ENCODE results near the gene SHC3. TPM values are rescaled to one million over a fixed set of nuclear protein-coding genes. Genes with fewer than 3 reads are reported as not detected.

The SHC3 gene
- total RNA-seq, 1 experiment from 2014 or later = 4.0 TPM

DNA sequence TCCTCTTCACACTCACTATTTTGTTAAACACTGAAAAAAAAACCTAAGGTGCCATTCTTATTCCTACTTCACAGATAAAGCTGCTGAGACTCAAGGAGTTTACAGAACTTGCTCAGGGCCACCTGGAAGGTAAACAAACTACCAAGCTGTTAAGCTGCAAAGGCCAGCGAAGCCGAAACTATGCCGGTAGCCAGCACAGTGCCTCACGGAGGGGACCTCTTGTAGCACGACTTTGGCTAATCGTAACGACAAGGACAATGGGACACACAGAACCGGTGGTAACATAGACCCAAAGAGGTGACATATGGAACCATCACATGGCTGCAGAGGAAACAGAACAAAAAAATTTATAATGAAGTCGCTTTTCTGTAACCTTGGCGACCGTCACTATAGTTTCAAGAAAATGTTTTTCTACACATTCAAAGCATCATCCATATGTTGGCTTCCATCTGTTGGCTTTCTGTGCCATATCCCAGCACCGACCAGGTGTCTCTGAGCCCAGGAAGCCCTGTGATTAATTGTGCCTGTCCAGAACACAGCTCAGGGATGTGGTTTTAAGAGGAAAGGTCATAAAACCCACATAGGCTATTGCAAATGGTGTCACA lies 127.1 kb downstream of the SHC3 start:
- Mint-ChIP-seq H3K9me3 (ENCODE audit: low read depth, unreplicated experiment) (no peaks in the 10 kb centered on the region), H3K27ac (ENCODE audit: unreplicated experiment) (no peak overlapping the region), H3K36me3 (ENCODE audit: insufficient read depth, unreplicated experiment) (no peaks in the 10 kb centered on the region), H3K4me1 (ENCODE audit: low read depth, unreplicated experiment) (no peaks in the 10 kb centered on the region), H3K4me3 (ENCODE audit: low read depth, unreplicated experiment) (no peak overlapping the region), H3K27me3 (ENCODE audit: unreplicated experiment) (no peaks in the 10 kb centered on the region)
- intact Hi-C loops (cut with micrococcal nuclease; ENCODE audit: unreplicated experiment) = no loop called here
- CTCF ChIA-PET = no interaction called here
- no peak for DNase-seq
- TF ChIP-seq CTCF (IDR thresholded peaks at IDR 0.05; ENCODE audit: unreplicated experiment) = no peak
- BruUV-seq (replicated peaks) = no TSS peak

- no peaks in the 10 kb centered on the region for H3K27me3 Mint-ChIP-seq (ENCODE audit: unreplicated experiment)
- BruUV-seq (replicated peaks) = no TSS peak
- no peak for TF ChIP-seq CTCF (IDR thresholded peaks at IDR 0.05; ENCODE audit: unreplicated experiment)
- no peak overlapping the region for H3K4me3 Mint-ChIP-seq (ENCODE audit: low read depth, unreplicated experiment)
- intact Hi-C loops (cut with micrococcal nuclease; ENCODE audit: unreplicated experiment) = no loop called here
- H3K9me3 Mint-ChIP-seq (ENCODE audit: low read depth, unreplicated experiment) = no peaks in the 10 kb centered on the region
- no peaks in the 10 kb centered on the region for H3K36me3 Mint-ChIP-seq (ENCODE audit: insufficient read depth, unreplicated experiment)
- H3K27ac Mint-ChIP-seq (ENCODE audit: unreplicated experiment) = no peak overlapping the region
- CTCF ChIA-PET = no interaction called here
- no peaks in the 10 kb centered on the region for H3K4me1 Mint-ChIP-seq (ENCODE audit: low read depth, unreplicated experiment)
- DNase-seq = no peak
Measured at GRCh38 chr9:89049646-89050045, 129.0 kb downstream of the SHC3 start.

DNA sequence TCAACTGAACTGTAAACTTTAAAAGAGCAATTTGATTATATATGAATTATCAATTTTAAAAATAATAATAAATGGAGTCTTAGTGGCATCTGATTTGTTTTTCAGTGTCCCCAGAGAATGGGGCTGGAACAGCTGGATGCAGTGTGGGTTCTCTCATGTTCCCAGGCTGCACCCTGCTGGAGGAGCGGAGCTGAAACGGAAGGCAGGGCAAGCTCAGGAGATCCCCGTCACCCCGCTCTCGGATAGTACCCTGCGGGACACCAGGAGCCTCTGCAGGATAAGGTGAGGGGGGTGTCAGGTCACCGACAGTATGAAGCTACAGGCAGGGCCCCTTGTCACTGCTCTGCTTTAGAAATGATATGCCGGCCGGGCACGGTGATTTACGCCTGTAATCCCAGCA lies 130.0 kb downstream of the SHC3 start:
- H3K27me3 Mint-ChIP-seq (ENCODE audit: unreplicated experiment) = no peaks in the 10 kb centered on the region
- BruUV-seq (replicated peaks) = no TSS peak
- no peaks in the 10 kb centered on the region for H3K9me3 Mint-ChIP-seq (ENCODE audit: low read depth, unreplicated experiment)
- intact Hi-C loops (cut with micrococcal nuclease; ENCODE audit: unreplicated experiment) = no loop called here
- no peak overlapping the region for H3K4me3 Mint-ChIP-seq (ENCODE audit: low read depth, unreplicated experiment)
- H3K36me3 Mint-ChIP-seq (ENCODE audit: insufficient read depth, unreplicated experiment) = no peaks in the 10 kb centered on the region
- no peak overlapping the region for H3K27ac Mint-ChIP-seq (ENCODE audit: unreplicated experiment)
- CTCF ChIA-PET = no interaction called here
- no peak for DNase-seq
- H3K4me1 Mint-ChIP-seq (ENCODE audit: low read depth, unreplicated experiment) = no peaks in the 10 kb centered on the region
- TF ChIP-seq CTCF (IDR thresholded peaks at IDR 0.05; ENCODE audit: unreplicated experiment) = no peak

- H3K36me3 Mint-ChIP-seq (ENCODE audit: insufficient read depth, unreplicated experiment) = no peaks in the 10 kb centered on the region
- CTCF ChIA-PET = interaction anchor here (0.6 kb wide), 1 partner anchor 91 kb away, joined by 3 read pairs; no protein-coding TSS in a partner anchor
- intact Hi-C loops (cut with micrococcal nuclease; ENCODE audit: unreplicated experiment) = no loop called here
Measured at GRCh38 chr9:89047667-89048066, 131.0 kb downstream of the SHC3 start.

More at GRCh38 chr9:89047667-89048066, 131.0 kb downstream of the SHC3 start:
- TF ChIP-seq CTCF (IDR thresholded peaks at IDR 0.05; ENCODE audit: unreplicated experiment) = no peak
- H3K4me1 Mint-ChIP-seq (ENCODE audit: low read depth, unreplicated experiment) = no peaks in the 10 kb centered on the region
- BruUV-seq (replicated peaks) = no TSS peak
- H3K4me3 Mint-ChIP-seq (ENCODE audit: low read depth, unreplicated experiment) = no peak overlapping the region
- DNase-seq = no peak
- H3K27me3 Mint-ChIP-seq (ENCODE audit: unreplicated experiment) = no peaks in the 10 kb centered on the region
- H3K27ac Mint-ChIP-seq (ENCODE audit: unreplicated experiment) = no peak overlapping the region
- H3K9me3 Mint-ChIP-seq (ENCODE audit: low read depth, unreplicated experiment) = no peaks in the 10 kb centered on the region

Measured in Calu3 (cell line).